HG03175 (cell line): Measurements from ENCODE around the gene CLIC4.
"Not testable (repeated sequence)": the region's sequence is repeated elsewhere in the genome, so short reads cannot be mapped to it uniquely, and the experiment has no call there.

Experiments used
- ATAC-seq: cut with Tn5 transposase; IDR thresholded peaks from one replicate; pipeline ENCODE4 v1.9.1; 2021; ENCODE audit warnings: mild to moderate bottlenecking, moderate library complexity; ENCODE audit not compliant: unreplicated experiment

Gene CLIC4

DNA sequence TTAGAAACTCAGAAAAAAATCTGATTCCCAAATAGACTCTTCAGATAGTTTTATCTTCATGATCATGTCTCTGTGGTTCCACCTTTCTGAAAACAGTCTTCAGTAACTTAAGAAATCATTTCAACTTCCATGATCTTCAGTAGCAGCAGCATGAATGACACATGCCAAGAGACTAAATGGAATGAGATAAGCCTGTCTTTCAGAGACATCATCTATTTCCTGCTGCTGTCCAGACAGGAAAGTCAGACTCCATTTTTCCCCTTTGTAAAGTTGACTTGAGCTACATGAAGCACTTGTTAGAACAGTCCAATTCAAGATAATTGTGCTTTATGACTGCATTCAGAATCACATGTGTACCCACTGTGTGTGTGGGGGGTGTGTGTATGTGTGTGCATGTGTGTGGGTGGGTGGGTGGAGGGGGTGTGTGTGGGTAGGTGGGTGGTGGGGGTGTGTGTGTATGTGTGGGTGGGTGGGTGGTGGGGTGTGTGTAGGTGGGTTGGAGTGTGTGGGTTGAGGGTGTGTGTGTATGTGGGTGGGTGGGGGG, 58.8 kb downstream of the CLIC4 start:
- no peak for ATAC-seq

DNA sequence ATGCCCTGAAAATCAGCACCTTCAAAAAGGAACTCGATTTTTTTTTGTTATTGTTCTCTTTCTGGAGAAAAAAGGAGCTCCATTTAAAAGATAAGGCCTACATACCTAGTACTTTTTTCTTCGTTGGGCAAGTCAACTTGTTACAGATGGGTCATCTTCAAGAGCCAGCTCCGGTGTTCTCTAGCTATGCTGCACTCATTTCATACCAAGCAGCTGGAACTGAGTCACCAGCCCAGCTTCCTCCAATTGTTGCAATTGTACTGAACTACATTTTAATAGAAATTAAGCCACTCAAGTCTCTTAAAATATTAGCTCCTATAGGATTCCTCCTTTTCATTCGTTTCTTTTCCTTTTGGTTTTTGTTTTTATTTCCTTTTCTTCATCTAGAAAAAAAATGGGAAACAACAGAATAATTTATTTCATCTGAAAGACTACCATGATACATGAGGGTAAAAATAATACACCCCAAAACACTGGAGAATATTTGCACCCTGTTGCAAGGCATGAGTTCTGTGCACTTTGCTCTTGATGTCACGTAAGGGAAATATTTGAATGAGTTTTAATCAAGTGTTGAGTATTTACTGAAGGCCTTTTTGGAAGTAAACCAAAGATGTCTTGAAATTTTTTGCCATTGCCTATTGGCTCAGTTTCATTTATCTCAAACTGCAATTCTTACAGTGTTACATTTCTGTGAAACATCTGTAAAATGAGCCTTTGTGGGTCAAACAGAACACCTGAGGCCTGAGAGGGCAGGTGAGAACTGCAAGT, 60.5 kb downstream of the CLIC4 start:
- no peak for ATAC-seq

DNA sequence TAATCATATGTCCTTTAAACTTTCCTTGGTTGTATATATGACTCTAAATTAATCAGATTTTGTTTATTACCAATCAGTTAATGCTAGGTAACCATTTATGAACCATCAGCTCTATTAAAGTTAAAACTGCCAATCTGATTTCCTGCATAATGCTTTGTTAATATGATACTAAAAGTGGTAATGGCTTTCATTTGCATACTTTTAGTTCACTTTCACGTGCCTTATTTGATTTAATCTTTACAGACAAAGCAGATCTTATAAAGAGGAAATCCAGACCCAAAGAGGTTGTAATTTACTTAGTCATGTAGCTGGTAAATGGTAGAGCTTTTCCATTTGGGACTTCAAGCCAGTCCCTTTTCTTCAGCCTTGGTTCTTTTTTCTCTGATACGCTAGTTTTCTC, 61.3 kb downstream of the CLIC4 start:
- no peak for ATAC-seq

DNA sequence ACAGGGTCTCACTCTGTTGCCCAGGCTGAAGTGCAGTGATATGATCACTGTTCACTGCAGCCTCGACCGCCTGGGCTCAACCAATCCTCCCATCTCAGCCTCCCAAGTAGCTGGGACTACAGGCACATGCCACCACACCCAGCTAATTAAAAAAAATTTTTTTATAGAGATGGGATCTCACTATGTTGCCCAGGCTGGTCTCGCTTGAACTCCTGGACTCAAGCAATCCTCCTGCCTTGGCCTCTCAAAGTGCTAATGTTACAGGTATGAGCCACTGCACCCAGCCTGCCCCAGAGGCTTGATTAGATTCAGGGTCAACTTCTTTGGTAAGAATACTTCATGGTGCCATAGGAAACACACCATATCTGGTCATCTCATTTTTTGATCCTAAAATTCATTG, 66.2 kb downstream of the CLIC4 start:
- ATAC-seq: not testable (repeated sequence)

DNA sequence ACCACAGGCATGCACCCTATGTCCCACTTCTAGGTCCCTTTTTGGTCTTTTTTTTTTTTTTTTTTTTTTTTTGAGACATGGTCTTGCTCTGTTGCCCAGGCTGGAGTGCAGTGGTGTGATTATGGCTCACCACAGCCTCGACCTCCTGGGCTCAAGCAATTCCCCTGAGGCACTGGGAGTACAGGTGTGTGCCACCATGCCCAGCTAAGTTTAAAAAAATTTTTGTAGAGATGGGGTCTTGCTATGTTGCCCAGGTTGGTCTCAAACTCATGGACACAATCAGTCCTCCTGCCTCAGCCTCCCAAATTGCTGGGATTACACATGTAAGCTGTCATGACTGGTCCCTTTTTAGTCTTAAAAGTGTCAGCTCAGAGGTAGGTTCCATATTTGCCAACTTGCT, 75.0 kb downstream of the CLIC4 start:
- not testable (repeated sequence) for ATAC-seq

DNA sequence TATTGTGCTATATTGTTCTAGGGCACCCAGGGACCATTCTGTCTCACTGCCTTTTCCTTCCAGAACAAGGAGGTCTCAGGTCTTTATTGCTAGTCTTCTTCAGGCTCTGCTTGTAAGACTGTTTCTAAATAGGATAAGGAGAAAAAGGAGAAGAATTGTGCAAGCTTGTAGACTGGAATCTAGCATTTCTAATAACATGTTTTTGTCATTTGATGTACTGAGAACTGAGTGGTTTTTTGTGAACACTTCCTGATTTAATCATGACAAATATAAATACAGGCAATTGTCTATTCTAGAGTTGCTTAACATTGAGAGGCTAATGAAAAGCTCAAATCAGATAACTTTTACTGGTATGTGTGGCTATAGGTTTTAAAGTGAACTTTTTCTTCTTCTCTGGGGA, 77.6 kb downstream of the CLIC4 start:
- no peak for ATAC-seq

DNA sequence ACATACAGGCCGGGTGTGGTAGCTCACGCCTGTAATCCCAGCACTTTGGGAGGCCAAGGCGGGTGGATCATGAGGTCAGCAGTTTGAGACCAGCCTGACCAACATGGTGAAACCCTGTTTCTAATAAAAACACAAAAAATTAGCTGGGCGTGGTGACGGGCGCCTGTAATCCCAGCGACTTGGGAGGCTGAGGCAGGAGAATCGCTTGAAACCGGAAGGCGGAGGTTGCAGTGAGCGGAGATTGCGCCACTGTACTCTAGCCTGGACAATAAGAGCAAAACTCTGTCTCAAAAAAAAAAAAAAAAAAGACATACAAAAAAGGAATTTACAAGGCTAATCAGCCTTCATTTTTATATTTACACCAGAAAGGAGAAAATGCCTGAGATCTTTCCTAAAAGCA, 78.2 kb downstream of the CLIC4 start:
- not testable (repeated sequence) for ATAC-seq

DNA sequence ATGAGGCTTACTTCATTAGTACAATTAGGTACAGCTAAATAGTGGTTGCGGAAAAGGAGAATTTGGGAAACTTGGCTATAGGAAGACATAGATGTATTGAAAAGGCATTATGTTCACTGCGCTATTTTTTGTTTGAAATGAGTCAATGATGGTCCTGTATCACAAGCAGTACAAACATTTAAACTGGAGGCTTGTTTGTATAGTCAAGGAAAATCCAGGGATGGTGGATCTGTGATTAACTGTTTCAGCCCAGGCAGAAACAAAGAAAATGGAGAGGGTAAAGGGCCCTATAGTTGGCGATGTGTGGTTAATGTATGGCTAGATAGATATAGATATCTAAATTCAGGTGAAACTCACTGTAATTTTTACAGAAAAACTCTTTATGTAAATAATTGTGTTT, 79.9 kb downstream of the CLIC4 start:
- no peak for ATAC-seq

DNA sequence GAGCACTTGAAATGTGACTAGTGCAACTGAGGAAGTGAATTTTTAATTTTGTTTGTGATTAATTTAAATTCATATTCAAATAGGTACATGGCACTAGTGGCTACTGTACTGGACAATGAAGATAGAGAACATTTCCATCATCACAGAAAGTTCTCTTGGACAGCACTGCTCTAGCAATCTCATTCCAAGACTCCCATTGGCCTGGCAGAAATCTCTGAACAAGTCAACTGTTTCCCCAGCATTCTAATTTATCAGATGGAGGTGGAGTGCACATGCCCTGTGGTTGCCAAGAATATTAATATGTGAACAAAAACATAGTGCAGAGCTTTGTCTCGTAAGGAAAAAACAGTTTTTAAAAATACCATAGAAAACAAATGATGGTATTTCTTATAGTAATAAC, 81.3 kb downstream of the CLIC4 start:
- no peak for ATAC-seq

DNA sequence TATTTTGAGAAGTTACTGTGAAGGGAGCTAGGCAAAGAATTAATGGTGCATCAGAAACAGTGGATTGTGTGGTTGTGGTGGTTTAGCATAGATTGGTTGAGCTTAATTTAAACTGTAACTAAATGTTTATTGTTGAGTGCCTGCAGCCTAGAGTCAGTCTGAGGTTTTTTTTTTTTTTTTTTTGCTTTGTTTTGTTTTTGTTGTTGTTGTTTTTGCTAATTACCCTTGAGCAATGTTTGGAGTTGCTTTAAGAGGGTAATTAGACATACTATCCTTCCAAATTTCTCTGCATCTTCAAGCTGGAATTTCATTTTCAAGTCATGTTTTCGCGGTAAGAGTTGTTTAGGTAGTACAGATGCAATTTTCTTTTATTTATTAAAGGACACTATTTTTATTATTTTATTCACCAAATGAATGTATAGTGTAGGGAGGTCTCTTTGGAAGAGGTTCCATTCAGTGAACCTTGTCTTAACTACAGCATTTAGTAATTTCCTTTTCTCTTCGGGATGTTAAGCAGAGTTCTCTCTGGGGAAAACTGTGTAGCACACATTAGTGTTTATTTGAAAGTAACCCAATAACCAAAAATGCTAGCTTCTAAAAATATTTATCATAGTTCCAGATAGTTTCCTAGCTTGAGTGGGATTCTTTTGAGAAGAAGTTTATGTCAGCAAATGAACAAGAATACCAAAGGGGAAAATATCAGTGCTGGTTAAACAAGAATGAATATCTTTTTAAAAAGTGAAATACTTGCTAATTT, 82.3 kb downstream of the CLIC4 start:
- no peak for ATAC-seq

DNA sequence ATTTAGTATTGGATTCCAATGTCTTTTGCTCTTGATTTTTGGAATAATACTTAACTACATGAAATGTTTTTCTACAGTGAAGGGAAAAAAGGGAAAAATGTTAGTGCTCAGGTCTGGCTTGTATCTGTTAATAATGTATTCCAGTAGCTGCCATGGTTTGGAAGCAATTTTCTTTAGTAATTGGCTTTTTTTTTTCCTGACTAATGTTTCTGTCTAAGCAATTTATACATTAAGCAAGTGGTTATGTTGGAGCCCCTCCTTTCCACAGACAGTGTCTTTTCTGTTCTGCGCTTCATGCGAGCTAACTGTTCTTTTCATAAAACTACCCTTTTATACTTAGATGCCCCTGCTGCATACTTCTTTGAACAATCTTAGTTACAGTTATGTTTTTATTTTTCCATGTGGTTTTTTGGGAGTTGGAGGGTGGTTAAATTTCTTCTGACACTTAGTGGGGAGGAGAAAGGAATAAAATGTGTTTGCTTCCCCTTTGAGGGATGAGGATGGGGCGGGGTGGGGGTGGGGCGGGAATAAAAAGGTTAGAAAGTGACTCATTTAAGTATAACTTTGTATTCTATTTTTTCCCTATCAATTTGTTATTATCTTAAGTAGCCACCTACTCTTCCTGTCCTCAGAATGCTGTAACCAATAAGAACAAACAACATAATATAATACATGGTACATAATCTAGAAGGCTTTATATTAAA, 83.1 kb downstream of the CLIC4 start:
- ATAC-seq: no peak

DNA sequence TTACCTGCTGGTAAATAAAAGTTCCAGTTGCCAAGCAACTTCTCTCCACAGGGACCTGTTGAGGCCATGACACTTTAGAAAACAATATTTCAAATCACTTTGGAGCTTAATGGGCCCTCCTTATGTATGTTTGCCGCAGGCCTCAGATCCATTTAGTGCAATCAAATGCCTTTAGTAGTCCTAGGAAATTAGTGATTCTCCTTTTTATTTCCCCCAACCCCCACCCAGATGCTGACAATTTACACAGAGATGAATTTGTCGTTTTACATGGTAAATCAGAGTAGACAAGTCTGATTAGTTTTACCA, 83.6 kb downstream of the CLIC4 start:
- ATAC-seq: no peak

DNA sequence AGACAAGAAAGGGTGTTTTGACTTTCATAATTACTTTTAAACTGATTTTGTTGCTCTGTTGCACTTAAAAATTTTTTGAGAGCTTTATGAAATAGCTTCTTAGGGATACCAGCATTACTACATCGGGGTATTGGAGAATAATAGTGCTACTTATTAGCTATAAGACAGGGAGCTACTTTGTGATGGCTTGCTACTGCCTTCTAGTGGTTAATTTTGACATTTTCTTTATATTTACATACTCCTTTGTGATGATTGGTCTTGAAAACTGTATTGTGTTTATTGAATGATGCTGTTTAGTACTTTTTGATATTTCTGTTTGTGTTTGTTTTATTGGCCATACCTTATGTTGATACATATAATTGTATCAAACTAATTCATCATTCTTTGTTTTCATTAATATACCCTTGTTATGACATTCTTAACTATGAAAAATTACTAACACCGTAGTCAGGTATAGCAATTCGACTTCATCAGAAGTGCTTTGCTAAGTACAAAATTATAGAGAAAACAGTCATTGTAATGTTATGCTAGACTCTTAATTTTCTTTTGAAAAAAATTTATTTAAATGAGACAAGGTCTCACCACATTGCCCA, 85.5 kb downstream of the CLIC4 start:
- no peak for ATAC-seq

DNA sequence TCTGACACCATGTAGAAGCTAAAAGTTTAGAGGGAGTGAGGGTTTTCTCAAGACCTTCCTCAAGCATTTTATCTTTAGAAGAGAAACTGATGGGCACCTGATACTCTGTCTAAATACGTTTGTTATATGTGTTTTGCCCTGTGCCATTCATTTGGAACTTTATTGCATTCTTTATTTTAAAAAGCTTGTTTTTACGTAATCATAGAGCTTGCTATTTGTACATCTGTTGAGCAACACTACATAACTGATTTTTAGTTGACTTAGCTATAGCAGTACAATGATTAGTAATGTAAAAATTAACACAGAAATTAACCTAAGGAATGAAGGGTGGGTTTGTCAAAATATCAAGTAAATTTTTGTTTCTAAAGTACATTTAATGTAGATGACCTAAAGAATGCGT, 96.3 kb downstream of the CLIC4 start:
- no peak for ATAC-seq

DNA sequence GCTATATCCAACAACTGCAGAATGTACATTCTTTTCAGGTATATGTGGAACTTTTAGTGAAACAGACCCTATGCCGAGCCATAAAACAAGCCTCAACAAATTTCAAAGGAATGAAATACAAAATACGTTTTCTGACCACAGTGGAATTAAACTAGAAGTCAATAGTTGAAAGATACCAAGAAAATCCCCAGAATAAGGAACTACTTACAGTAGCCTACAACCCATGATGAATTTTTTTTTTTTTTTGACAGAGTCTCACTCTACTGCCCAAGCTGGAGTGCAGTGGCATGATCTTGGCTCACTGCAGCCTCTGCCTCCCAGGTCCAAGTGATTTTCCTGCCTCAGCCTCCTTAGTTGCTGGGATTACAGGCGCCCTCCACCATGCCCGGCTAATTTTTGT, 101.4 kb downstream of the CLIC4 start:
- ATAC-seq: no peak

DNA sequence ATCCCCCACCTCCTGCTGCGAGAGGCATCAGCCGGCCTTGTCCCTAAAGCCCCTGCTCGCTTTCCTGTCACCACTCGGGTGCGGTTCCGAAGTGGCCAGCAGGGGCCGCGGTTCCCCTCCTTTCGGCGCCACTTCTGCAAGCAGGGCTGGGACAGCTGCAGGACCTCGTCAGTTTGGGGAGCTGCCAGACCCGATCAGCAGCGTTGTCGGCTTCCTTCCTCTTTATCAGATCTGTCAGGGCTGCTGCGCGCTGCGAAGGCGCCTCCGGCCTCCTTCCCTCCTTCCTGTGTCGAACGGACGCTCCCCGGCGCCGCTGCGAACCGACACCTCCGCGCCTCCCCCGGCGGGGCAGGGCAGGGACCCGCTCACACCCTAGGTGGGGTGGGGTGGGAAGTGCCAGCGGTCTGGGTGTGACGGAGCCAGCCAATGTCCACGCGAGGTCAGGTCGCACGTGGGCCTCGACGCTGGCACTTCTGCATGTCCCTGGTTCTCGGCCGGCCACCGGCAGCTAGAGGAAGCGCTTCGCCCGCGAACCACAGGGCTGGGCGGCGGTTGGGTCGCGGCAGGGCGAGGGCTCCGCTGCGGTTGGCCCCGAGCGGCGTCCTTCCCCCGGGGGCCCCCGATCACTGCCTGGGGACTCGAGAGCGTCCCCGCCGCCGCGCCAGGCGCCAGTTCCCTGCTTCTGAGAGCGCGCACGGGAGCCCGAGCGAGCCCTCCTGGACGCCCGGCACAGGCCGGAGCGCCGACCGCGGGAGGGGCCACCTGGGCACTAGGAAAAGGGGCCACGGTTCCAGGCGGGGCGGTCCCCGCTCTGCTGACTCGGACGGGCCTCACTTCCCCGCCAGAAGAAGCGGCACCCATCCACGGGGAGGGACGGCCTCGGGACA, 103.0 kb downstream of the CLIC4 start:
- peak; percentile 95 for ATAC-seq

DNA sequence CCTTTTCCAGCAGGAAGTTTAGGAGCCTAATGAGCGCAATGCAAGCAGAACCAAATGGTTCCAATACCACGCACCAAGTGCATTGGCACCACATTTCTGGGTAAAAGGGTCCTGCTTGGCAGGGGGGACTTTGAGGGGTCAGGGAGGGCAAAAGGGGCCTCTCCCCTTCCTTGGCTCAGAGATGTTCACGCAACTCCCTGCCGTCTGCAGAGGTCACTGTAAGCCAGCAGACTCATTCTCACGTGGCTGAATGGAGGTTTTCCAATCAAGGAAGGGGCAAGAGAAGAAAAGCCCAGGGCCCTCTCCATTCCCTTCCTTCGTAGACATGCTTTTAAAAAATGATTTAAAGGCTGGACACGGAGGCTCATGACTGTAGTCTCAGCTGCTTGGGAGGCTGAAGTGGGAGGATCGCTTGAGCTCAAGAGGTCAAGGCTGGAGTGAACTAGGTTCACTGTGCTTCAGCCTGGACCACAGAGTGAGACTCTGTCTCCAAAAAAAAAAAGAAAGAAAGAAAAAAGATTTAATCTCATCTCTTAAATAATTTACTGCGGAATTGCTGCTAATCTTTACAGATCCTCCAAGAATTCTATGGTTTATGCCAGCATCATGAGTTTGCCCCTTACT, 104.5 kb downstream of the CLIC4 start:
- no peak for ATAC-seq

DNA sequence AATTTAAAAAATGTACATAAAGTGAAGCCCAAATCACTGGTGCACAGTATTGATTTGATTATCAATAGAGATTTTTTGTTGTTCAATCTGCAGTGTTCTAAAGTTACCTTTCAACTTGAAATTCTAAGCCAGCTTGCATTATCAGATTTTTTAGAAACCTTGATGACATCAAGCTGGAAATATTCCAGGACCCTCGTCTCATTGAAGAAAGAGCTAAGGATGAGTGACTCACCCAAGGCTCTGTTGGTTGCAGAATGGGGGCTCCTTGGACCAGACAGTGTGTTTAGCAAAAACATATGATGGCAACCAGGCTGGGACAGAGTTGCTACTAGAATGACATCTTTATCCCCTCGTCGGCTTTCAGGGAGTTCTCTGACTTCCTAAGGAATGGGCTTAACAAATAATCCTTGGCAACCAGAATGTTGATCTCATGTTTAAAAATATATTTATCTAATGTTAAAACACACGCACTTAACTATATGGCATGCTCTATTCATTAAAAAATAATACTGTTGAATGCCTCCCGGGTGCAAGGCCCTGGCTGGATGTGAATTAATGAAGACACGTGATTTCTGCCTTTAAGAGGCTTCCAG, 105.2 kb downstream of the CLIC4 start:
- ATAC-seq: no peak

DNA sequence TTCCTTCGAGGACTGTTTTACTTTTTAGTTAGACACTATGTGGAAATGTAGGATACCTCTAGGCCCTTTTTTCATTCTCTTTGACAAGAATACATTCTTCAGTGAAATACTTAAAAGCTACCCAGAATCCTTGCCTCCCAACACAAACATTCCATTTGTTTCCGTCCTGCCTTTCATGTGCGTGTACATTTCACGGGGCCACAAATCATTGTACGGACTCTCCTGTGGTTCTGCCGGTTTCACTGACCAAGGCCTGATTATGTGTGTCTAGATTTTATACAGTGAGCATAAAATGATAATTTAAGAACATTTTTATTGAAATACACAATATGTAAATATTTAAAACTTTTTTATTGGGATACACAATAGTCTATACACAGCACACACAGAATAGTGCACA, 108.4 kb downstream of the CLIC4 start:
- no peak for ATAC-seq

DNA sequence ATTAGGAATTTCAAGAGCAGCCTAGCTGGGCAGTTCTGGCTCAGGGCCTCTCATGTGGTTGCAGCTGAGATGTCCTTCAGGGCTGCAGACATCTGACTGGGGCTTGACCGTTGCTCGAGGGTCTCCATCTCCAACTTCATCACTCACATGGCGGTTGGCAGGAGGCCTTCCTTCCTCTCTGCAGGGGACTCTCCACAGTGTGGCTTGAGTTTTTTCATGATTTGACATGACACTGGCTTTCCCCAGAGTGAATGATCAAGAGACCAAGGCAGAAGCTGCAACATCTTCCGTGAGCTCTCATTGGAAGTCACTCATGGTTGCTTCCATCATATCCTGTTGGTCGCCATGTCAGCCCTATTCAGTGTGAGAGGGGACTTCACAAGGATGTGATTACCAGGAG, 110.2 kb downstream of the CLIC4 start:
- ATAC-seq: no peak
